ENCODE measurements around the gene RALY. TPM values are rescaled to one million over a fixed set of nuclear protein-coding genes. Genes with fewer than 3 reads are reported as not detected.

RALY gene
- total RNA-seq, 1 experiment from 2014 or later, result 119 TPM

DNA sequence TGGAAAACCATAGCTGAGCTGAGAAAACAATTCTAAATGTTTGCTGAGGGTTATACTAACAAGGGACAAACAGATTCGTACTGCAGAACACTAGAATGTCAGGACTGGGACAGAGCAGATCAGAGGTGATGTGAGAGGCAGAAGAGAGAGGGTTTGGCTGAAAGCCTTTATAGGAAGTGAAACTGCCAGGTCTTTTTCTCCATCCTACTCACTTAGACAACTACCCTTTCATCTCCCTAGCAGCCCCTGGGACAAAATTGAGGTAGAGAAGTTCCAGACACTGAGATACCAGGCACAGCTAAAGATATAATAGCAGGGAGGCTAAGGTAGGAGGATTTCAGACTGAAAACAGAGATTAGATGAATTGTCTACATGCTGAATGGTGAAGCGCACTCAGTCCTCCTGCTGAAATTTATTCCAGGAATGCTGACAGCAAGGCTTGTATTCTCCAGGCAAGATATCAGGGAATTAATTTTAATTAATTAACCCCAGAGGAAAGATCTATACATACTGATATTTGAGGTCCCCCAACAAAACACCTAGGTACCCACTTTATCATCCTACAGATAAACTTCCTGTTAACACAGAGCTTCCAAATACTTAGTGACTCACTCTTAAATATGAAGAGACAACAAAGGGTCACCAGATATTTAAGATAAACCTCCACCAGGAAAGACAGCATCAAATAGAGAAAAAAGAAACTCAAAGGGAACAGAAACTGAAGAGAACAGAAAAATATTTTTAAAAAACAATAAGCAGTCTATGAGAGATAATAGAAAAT is 130.9 kb downstream of the RALY start:
- ChIA-PET CTCF (no interaction called here), RAD21 (ENCODE audit: low non-redundant PET in 1 of 2, low total read pairs in 2 of 2, uncharacterized antibody in 2 of 2, unreplicated experiment in 2 of 2) (no interaction called here), POLR2A (no interaction called here)
- DNase-seq (ENCODE audit: low read depth, low spot score), result no peak
- H3K9me3 ChIP-seq (ENCODE audit: control insufficient read depth in 1 of 2, insufficient read depth in 1 of 2, low read depth in 1 of 2, low read length in 2 of 2), result no peaks in the 10 kb centered on the region
- no peaks in the 10 kb centered on the region for H3K36me3 ChIP-seq (ENCODE audit: control insufficient read depth in 1 of 2, insufficient read depth in 2 of 2, low read length in 2 of 2)
- no peak overlapping the region for H3K4me3 ChIP-seq (replicated peaks in 1 of 2; ENCODE audit: low read depth in 1 of 2, low read length in 2 of 2)
- H3K4me2 ChIP-seq (ENCODE audit: low read length), result no peak overlapping the region; the same call in 1 of the 2 replicates
- peaks cover 0 to 11% of the 10 kb centered on the region in 2 experiments; a peak in 2 of 4 replicates for H3K4me1 ChIP-seq (ENCODE audit: control insufficient read depth in 1 of 2, insufficient read depth in 2 of 2, low read length in 2 of 2)
- no peaks in the 10 kb centered on the region for H3K27me3 ChIP-seq (ENCODE audit: insufficient read depth, low read length)
- H3K27ac ChIP-seq (ENCODE audit: low read depth, low read length), result no peak overlapping the region
- BruUV-seq (replicated peaks), result no TSS peak
- TF ChIP-seq, protein P1, sequence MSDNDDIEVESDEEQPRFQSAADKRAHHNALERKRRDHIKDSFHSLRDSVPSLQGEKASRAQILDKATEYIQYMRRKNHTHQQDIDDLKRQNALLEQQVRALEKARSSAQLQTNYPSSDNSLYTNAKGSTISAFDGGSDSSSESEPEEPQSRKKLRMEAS (IDR thresholded peaks at IDR 0.05), result no peak
- TF ChIP-seq, protein P2, sequence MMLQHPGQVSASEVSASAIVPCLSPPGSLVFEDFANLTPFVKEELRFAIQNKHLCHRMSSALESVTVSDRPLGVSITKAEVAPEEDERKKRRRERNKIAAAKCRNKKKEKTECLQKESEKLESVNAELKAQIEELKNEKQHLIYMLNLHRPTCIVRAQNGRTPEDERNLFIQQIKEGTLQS (IDR thresholded peaks at IDR 0.05), result no peak
- TF ChIP-seq SIN3A (IDR thresholded peaks at IDR 0.05; ENCODE audit: low read depth), result no peak
- no peaks in the 10 kb centered on the region for H4K20me1 ChIP-seq (ENCODE audit: insufficient read depth)
- H3K9me2 ChIP-seq (ENCODE audit: insufficient read depth), result no peaks in the 10 kb centered on the region
- intact Hi-C loops (cut with micrococcal nuclease), result loop anchor here (10.0 kb wide), 3 partner anchors 470 to 1030 kb away; no protein-coding TSS in a partner anchor
- no peak overlapping the region for H3K9ac ChIP-seq (ENCODE audit: low read length)
- H3K79me2 ChIP-seq (ENCODE audit: insufficient read depth, low read length), result no peaks in the 10 kb centered on the region
- H2AFZ ChIP-seq (ENCODE audit: low read depth, low read length, poor library complexity, severe bottlenecking), result no peak overlapping the region
- ATAC-seq, result no peak

DNA sequence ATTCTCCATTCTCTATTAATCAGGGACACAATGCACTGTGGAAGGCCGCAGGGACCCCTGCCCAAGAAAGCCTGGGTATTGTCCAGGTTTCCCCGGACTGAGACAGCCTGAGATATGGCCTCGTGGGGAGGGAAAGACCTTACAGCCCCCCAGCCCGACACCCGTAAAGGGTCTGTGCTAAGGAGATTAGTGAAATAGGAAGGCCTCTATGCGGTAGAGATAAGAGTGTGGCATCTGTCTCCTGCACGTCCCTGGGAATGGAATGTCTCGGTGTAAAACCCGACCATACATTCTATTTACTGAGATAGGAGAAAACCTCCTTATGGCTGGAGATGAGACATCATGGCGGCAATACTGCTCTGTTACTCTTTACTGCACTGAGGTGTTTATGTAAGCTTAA is 134.1 kb downstream of the RALY start:
- RAD21 ChIA-PET (ENCODE audit: low non-redundant PET in 1 of 2, low total read pairs in 2 of 2, uncharacterized antibody in 2 of 2, unreplicated experiment in 2 of 2), result no interaction called here
- POLR2A ChIA-PET, result no interaction called here
- H3K9ac ChIP-seq (ENCODE audit: low read length), result no peak overlapping the region

More for the DNA sequence above, 134.1 kb downstream of the RALY start:
- ATAC-seq (no peak), DNase-seq (ENCODE audit: low read depth, low spot score) (no peak)
- BruUV-seq (replicated peaks), result no TSS peak
- Histone ChIP-seq H3K9me2 (ENCODE audit: insufficient read depth) (no peaks in the 10 kb centered on the region), H3K4me3 (replicated peaks in 1 of 2; ENCODE audit: low read depth in 1 of 2, low read length in 2 of 2) (no peak overlapping the region), H3K36me3 (ENCODE audit: control insufficient read depth in 1 of 2, insufficient read depth in 2 of 2, low read length in 2 of 2) (no peaks in the 10 kb centered on the region), H3K27ac (ENCODE audit: low read depth, low read length) (no peak overlapping the region), H2AFZ (ENCODE audit: low read depth, low read length, poor library complexity, severe bottlenecking) (no peak overlapping the region), H3K79me2 (ENCODE audit: insufficient read depth, low read length) (no peaks in the 10 kb centered on the region), H3K27me3 (ENCODE audit: insufficient read depth, low read length) (no peaks in the 10 kb centered on the region), H3K4me2 (ENCODE audit: low read length) (no peak overlapping the region), H3K9me3 (ENCODE audit: control insufficient read depth in 1 of 2, insufficient read depth in 1 of 2, low read depth in 1 of 2, low read length in 2 of 2) (no peaks in the 10 kb centered on the region), H4K20me1 (ENCODE audit: insufficient read depth) (no peaks in the 10 kb centered on the region), H3K4me1 (ENCODE audit: control insufficient read depth in 1 of 2, insufficient read depth in 2 of 2, low read length in 2 of 2) (peaks cover 0 to 11% of the 10 kb centered on the region in 2 experiments; a peak in 2 of 4 replicates)
- TF ChIP-seq CEBPB (IDR thresholded peaks at IDR 0.05; ENCODE audit: low read depth) (no peak), YY1 (IDR thresholded peaks at IDR 0.05; ENCODE audit: extremely low read depth, insufficient replicate concordance, low read depth, low read length) (no peak), SP1 (IDR thresholded peaks at IDR 0.05; ENCODE audit: low read depth) (no peak)
- TF ChIP-seq, protein P3, sequence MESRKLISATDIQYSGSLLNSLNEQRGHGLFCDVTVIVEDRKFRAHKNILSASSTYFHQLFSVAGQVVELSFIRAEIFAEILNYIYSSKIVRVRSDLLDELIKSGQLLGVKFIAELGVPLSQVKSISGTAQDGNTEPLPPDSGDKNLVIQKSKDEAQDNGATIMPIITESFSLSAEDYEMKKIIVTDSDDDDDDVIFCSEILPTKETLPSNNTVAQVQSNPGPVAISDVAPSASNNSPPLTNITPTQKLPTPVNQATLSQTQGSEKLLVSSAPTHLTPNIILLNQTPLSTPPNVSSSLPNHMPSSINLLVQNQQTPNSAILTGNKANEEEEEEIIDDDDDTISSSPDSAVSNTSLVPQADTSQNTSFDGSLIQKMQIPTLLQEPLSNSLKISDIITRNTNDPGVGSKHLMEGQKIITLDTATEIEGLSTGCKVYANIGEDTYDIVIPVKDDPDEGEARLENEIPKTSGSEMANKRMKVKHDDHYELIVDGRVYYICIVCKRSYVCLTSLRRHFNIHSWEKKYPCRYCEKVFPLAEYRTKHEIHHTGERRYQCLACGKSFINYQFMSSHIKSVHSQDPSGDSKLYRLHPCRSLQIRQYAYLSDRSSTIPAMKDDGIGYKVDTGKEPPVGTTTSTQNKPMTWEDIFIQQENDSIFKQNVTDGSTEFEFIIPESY (IDR thresholded peaks at IDR 0.05; ENCODE audit: extremely low read depth, insufficient replicate concordance, low read length), result no peak
- intact Hi-C loops (cut with micrococcal nuclease), result loop anchor here (10.0 kb wide), 3 partner anchors 473 to 1033 kb away; no protein-coding TSS in a partner anchor
- CTCF ChIA-PET, result interaction anchor here (0.7 kb wide), 1 partner anchor 198 kb away, joined by 3 read pairs; no protein-coding TSS in a partner anchor

All from HCT116 (cell line).